Sigmoid colon (tissue), 4 donors: ENCODE data around the gene RAB11FIP3.
A peak's percentile ranks its signal among the peaks of the same experiment; 100 is the strongest.

ENCODE experiments used
- POLR2A ChIP-seq, 2 donors: fragments of 450-650 bp; IDR thresholded peaks; one replicate each; pipeline ENCODE4 v1.6.1; 2016; ENCODE audit warnings: antibody characterized with exemption in 2 of 2, mild to moderate bottlenecking in 2 of 2, moderate library complexity in 2 of 2
- POLR2AphosphoS5 ChIP-seq, 4 donors: sonication (generic); formaldehyde crosslinking; IDR thresholded peaks; one replicate each; pipeline ENCODE4 v1.6.1; 2017; ENCODE audit warnings: antibody characterized with exemption in 4 of 4
- TF ChIP-seq, protein P1 (sequence below), 4 experiments: fragments of 450-650 bp in 3 of 4; fragments of 200-600 bp in 1 of 4; IDR thresholded peaks; one replicate each; pipeline ENCODE4 v1.5.1; 2016 to 2019; ENCODE audit warnings: antibody characterized with exemption in 4 of 4, mild to moderate bottlenecking in 3 of 4, moderate library complexity in 2 of 4

DNA sequence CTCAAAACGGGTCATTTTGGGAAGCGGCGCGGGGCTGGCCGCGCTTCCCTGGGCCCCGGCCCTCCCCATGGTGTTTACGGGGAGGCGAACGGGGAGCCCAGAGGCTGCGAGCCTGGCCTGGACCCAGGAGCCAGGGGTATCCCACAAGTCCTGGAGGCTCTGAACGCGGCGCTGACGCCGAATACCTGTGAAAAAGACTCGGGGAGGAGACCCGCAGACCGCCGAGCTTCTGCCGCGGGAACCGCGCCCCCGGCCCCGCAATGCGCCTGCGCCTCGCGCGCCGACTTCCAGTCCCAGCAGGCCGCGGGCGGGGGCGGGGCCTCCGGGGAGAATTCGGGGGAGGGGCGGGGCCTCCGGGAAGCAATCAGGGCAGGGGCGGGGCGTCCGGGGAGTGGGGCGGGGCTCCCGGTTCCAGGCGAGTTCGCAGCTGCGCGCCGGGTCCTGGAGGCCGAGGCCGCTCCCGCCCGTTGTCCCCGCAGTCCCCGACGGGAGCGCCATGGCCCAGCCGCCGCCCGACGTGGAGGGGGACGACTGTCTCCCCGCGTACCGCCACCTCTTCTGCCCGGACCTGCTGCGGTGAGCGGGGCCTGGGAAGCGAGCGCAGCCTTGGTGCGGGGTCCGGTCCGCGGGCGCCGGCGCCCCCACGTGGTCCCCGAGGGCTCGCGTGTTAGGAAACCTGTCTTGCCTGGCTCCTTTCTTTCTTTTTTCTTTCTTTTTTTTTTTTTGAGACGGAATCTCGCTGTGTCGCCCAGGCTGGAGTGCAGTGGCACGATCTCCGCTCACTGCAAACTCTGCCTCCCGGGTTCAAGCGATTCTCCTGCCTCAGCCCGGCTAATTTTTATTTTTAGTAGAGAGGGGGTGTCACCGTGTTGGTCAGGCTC, 23.7 kb upstream of the RAB11FIP3 start, which contains the start of gene DECR2:
- TF ChIP-seq POLR2A (IDR thresholded peaks at IDR 0.05) (peak in 1 of 2 donors; percentile 76), POLR2AphosphoS5 (IDR thresholded peaks at IDR 0.05) (peak; percentile 91 to 97 (median 96))
- TF ChIP-seq, protein P1, sequence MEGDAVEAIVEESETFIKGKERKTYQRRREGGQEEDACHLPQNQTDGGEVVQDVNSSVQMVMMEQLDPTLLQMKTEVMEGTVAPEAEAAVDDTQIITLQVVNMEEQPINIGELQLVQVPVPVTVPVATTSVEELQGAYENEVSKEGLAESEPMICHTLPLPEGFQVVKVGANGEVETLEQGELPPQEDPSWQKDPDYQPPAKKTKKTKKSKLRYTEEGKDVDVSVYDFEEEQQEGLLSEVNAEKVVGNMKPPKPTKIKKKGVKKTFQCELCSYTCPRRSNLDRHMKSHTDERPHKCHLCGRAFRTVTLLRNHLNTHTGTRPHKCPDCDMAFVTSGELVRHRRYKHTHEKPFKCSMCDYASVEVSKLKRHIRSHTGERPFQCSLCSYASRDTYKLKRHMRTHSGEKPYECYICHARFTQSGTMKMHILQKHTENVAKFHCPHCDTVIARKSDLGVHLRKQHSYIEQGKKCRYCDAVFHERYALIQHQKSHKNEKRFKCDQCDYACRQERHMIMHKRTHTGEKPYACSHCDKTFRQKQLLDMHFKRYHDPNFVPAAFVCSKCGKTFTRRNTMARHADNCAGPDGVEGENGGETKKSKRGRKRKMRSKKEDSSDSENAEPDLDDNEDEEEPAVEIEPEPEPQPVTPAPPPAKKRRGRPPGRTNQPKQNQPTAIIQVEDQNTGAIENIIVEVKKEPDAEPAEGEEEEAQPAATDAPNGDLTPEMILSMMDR (IDR thresholded peaks at IDR 0.05): peak; percentile 10 to 56 (median 35)
